Measurements from ENCODE around the gene SIPA1L3. TPM values are rescaled to one million over a fixed set of nuclear protein-coding genes. Genes with fewer than 3 reads are reported as not detected.
A peak's percentile ranks its signal among the peaks of the same experiment; 100 is the strongest.

Gene SIPA1L3
- polyA plus RNA-seq, 2 of the 4 experiments (the other 2 are of a cell fraction), result 28.9 to 50.6 TPM

DNA sequence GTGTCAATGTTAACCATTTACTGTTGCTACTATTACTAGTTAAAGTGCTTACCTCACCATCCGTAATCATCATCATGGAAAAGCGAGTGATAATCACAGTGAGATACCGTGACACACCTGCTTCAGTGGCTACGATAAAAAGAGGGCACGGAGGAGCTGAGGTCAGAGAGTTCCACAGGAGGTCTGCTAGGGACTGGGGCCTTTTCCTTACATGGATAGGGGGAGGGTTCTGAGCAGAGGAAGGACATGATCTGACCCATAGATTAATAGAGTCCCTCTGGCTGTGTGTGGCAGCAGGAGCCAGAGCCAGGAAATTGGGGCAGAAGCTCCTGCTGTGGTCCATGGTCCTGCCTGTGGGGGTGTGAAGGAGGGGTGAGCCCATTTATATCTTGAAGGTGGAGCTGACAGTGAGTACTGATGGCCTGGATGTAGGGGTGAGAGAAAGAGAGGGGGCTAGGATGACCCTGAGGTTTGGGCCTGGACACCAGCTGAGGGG lies 136.7 kb downstream of the SIPA1L3 start:
- Histone ChIP-seq H3K4me3 (no peak overlapping the region), H3K9me3 (peaks cover 16% of the 10 kb centered on the region), H3K4me1 (no peaks in the 10 kb centered on the region), H3K27ac (0 out of 6 replicates have a peak overlapping the region, but pooled peaks of 1 of the 2 experiments have one; percentile 0), H3K4me2 (no peak overlapping the region)
- 94% methylated on average over 5 of the region's 5 CpGs for WGBS (ENCODE audit: missing lambda C conversion rate)
- no peak for DNase-seq (ENCODE audit: low read depth in 1 of 2, low spot score in 1 of 2)
- FAIRE-seq, result peak; percentile 86
- CTCF ChIA-PET, result interaction anchor here (0.6 to 28.8 kb wide), 11 partner anchors 9 to 213 kb away, joined by 3 to 316 read pairs (median 4); partner anchors contain the start of genes SIPA1L3 and WDR87
- POLR2A ChIA-PET, result no interaction called here
- no peak for ATAC-seq
- no peak for TF ChIP-seq HOXB13 (CRISPR knock-in tag; IDR thresholded peaks at IDR 0.05; ENCODE audit: low read depth)
- TF ChIP-seq POLR2A (IDR thresholded peaks at IDR 0.05; ENCODE audit: low read length), result 0 out of 2 replicates have a peak, but pooled peaks have one; percentile 3

DNA sequence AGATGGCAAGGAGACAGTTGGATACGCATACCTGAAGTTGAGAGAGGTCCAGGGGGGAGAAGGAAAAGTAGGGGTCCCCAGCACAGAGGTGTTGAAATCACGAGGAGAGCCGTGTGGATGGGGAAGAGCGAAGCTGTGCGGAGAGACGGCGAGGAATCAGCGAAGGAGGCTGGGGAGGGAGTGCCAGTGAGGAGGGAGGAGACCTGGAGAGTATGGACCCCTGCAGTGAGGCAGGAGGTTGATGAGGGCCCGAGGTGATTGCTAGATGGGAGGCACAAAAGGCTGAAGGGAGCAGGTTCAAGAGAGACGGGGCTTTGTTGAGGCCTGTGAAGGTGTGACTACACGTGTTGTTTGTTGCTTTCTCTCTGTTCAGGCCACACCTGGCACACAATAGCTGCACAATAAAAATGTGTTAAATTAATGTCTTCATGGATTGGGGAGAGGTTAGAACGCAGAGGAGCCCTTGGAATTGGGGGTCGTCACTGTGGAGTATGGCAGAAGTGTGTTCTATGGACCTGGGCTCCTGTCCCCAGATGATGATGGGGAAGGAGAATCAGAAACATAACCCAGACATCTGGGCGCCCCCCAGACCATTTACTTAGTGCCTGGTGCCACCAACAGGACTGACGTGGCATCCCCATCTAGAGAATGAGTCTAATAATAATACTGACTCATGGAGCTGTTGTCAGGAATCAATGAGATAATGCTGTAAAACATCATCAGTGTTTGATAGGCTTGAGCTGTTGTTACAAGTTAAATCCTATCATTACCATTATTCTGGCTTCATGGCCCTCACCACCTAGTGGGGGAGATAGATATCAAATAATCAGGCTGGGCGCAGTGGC lies 137.5 kb downstream of the SIPA1L3 start:
- peak; percentile 7 for FAIRE-seq
- Histone ChIP-seq H3K4me3 (no peak overlapping the region), H3K9me3 (peaks cover 16% of the 10 kb centered on the region), H3K4me2 (no peak overlapping the region), H3K4me1 (no peaks in the 10 kb centered on the region), H3K27ac (0 out of 6 replicates have a peak overlapping the region, but pooled peaks of 1 of the 2 experiments have one; percentile 5)
- ChIA-PET POLR2A (interaction anchor here (0.6 kb wide), 1 partner anchor 44 kb away, joined by 8 read pairs; no protein-coding TSS in a partner anchor), CTCF (interaction anchor here (0.6 to 28.8 kb wide), 18 partner anchors 7 to 212 kb away, joined by 3 to 316 read pairs (median 4); partner anchors contain the start of genes SIPA1L3 and WDR87)
- WGBS (ENCODE audit: missing lambda C conversion rate), result 88% methylated on average over 16 of the region's 16 CpGs
- ATAC-seq, result peak in 1 of 2 experiments; percentile 27; a peak in 2 of 6 replicates
- peak in 1 of 2 experiments; percentile 42 for DNase-seq (ENCODE audit: low read depth in 1 of 2, low spot score in 1 of 2)
- TF ChIP-seq RARB (CRISPR knock-in tag; IDR thresholded peaks at IDR 0.05) (no peak), JUNB (IDR thresholded peaks at IDR 0.05) (no peak), RCOR1 (IDR thresholded peaks at IDR 0.05; ENCODE audit: low read depth, low read length) (no peak), KDM1A (IDR thresholded peaks at IDR 0.05; ENCODE audit: low read depth) (no peak), PHF8 (IDR thresholded peaks at IDR 0.05; ENCODE audit: borderline replicate concordance, low read depth) (no peak), RAD21 (conservative IDR thresholded peaks at IDR 0.05 in 1 of 2, IDR thresholded peaks at IDR 0.05 in 1 of 2) (peak in 1 of 2 experiments; percentile 53; a peak in 3 of 5 replicates), SREBF2 (IDR thresholded peaks at IDR 0.05) (no peak), FOXS1 (CRISPR knock-in tag; IDR thresholded peaks at IDR 0.05) (no peak), HOXB5 (CRISPR knock-in tag; IDR thresholded peaks at IDR 0.05) (no peak), MAFK (IDR thresholded peaks at IDR 0.05; ENCODE audit: partially characterized antibody) (no peak)
- TF ChIP-seq, protein P1, sequence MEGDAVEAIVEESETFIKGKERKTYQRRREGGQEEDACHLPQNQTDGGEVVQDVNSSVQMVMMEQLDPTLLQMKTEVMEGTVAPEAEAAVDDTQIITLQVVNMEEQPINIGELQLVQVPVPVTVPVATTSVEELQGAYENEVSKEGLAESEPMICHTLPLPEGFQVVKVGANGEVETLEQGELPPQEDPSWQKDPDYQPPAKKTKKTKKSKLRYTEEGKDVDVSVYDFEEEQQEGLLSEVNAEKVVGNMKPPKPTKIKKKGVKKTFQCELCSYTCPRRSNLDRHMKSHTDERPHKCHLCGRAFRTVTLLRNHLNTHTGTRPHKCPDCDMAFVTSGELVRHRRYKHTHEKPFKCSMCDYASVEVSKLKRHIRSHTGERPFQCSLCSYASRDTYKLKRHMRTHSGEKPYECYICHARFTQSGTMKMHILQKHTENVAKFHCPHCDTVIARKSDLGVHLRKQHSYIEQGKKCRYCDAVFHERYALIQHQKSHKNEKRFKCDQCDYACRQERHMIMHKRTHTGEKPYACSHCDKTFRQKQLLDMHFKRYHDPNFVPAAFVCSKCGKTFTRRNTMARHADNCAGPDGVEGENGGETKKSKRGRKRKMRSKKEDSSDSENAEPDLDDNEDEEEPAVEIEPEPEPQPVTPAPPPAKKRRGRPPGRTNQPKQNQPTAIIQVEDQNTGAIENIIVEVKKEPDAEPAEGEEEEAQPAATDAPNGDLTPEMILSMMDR (IDR thresholded peaks at IDR 0.05), result peak; percentile 28; the same call in 2 of the 3 replicates
- TF ChIP-seq, protein P2, sequence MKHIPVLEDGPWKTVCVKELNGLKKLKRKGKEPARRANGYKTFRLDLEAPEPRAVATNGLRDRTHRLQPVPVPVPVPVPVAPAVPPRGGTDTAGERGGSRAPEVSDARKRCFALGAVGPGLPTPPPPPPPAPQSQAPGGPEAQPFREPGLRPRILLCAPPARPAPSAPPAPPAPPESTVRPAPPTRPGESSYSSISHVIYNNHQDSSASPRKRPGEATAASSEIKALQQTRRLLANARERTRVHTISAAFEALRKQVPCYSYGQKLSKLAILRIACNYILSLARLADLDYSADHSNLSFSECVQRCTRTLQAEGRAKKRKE (CRISPR knock-in tag; IDR thresholded peaks at IDR 0.05; ENCODE audit: low read depth), result no peak
- TF ChIP-seq, protein P3, sequence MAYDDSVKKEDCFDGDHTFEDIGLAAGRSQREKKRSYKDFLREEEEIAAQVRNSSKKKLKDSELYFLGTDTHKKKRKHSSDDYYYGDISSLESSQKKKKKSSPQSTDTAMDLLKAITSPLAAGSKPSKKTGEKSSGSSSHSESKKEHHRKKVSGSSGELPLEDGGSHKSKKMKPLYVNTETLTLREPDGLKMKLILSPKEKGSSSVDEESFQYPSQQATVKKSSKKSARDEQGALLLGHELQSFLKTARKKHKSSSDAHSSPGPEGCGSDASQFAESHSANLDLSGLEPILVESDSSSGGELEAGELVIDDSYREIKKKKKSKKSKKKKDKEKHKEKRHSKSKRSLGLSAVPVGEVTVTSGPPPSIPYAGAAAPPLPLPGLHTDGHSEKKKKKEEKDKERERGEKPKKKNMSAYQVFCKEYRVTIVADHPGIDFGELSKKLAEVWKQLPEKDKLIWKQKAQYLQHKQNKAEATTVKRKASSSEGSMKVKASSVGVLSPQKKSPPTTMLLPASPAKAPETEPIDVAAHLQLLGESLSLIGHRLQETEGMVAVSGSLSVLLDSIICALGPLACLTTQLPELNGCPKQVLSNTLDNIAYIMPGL (CRISPR knock-in tag; IDR thresholded peaks at IDR 0.05; ENCODE audit: borderline replicate concordance), result no peak
